Measurements from ENCODE around the gene ZFP14.

GRCh38 chr19:36401475-36401874 is 22.5 kb upstream of the ZFP14 start:
- TF ChIP-seq CTCF (IDR thresholded peaks at IDR 0.05; ENCODE audit: poor library complexity) (no peak), EZH2 (IDR thresholded peaks at IDR 0.05; ENCODE audit: borderline replicate concordance) (no peak), EZH2phosphoT487 (IDR thresholded peaks at IDR 0.05; ENCODE audit: low read depth, severe bottlenecking, unreplicated experiment) (no peak)
